A549 treated with AZD9567 at 1 μM for 4 hours (cell line): ENCODE measurements around the gene CORO7. TPM values are rescaled to one million over a fixed set of nuclear protein-coding genes. Genes with fewer than 3 reads are reported as not detected.

Experiments used
- total RNA-seq: library from RNA; stranded (reverse); fragments of 200-300 nt; extraction: Qiagen RNA extraction; gene quantifications from 5 replicates; pipeline ENCODE4 v1.2.3, GENCODE V29; 2022; ENCODE audit not compliant: insufficient read depth

The CORO7 gene
- total RNA-seq: 7.3 to 23.0 TPM (median 18.8 TPM) in 5 replicates

DNA sequence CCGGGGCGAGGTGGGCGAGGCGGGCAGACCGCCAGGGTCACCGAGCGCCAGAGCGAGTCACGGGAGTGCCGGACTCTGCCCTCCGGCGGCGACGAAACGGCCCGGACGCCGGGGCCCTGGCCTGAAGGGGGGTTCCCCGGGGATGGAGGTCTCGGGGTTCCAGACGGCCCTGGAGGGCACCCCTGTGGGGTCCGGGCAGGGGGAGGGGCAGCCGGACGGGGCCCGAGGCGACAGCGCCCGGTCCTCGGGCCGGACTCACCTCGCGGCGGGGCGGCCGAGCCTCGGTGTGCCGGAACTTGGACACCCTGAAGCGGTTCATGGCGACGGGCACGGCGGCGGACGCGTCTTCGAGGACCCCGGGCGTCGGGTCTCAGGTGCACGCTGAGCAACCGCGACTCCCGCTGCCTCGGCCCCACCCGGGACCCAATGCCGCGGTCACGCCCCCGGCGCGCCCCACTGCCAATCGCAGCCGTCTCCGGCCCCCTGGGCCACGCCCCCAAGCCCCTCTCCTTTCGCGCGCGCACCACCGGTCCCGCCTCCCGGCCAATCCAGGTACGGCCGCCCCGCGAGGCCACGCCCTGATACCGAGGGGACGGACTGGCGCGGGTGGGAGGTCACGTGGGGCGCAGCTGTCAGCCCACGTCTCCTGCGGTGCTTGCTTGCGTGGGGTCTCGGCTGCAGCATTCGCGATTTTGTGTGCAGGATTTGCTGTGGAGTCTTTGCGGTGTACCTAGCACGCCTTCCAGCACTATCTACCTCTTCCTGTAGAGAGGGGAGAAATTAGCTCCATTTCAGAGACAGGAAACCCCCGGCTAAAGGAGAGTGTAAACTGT, at the start of gene CORO7:
TSS of gene CORO7 (minus strand) at position 397 of the 833 bp plus-strand sequence. CDS start at position 319, 78 bp downstream.

GRCh38 chr16:4425378-4426020, 9.1 kb upstream of the CORO7 start, which contains the start of gene DNAJA3:
DNAJA3 (plus strand) TSS chr16:4425868; CDS start chr16:4425882, 14 bp downstream.

GRCh38 chr16:4371357-4372000, 44.9 kb downstream of the CORO7 start, which contains the start of gene VASN:
VASN (plus strand) TSS chr16:4371848; CDS start chr16:4380878, 9,030 bp downstream.

DNA sequence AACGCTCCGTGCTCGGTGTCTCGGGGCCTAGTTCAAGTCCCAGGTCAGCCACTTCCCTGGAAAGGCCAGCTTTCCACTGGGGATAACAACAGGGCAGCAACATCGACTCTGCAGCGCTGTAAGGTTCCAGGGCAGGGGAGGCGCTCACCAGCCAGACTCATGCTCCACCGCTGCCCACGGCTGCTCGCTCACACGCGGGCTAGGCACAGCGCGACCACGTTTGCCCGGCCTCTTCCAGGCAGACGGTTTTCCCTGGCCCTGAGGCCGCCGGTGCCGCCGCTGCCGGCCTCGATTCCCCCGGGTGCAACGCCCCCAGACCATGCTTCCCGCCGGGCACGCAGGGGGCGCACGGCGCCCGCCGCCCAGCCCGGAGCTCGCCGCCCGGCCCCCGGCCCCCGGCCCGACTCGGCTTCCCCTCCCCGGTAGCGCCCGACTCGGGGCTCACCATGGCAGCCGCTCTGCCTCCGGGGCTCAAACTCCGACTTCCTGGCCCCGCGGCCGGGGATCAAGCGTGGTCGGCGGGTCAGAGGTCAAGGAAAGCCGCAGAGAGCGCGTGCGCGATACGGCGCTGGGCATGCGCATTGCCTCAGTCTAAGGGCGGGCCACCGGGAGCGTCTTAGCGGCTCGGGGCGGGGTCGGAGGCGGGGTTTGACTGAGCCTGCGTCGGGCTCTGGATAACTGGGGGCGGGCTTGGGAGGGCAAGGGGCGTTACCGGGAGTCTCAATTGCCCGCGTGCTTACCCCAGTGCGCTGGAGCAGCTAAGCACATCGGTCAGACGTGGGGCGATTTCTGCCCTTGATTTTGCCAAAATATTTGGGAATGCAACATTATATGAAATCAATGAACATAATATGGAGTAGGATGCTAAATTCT, 65.4 kb downstream of the CORO7 start, which contains the start of gene PAM16:
TSS of gene PAM16 (minus strand) at position 535 of the 873 bp plus-strand sequence. CDS start at position 448, 87 bp downstream.

DNA sequence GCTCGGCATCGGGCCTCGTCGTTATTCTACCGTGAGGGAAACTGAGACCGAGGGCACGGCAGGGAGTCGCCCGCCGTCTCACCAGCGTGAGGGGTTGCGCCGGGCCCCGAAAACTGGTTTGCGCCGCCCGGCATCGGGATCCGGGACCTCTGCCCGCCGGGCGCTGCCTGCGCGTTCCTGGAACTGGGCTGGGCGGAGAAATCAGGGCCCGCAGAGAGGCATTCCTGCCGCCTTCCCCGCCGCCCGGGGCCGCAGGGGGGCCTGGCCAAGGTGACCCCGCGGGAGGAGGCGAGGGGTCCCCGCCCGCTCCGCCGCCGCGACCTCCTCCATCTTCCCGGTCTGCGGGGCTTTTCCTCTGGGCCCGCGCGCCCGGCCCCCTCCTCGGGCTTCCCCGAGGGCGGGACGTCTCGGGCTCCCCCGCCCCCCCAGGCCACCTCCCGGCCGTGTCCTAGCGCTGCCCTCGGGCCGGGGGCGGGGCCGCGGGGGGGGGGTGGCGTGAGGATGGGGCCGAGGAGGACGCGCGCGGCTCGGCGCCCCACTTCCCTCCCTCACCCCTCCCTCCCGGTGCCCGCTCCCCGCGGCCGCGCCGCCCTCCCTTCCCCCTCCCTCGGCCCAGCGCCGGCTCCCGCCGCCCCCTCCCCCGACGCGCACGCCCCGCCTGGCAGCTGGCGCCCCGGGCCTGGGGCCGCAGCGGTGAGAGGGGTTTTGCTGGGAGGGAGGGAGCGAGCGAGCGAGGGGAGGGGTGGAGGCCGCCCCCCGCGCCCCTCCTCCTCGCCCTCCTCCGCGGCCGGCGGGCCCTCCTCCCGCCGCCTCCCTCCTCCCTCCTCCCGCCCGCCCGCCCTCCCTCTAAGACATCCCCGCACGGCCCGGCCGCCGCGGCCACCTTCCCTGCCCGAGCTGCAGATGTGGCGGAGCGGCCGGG, 100.9 kb downstream of the CORO7 start, which contains the start of gene GLIS2:
TSS of gene GLIS2 (plus strand) at position 882 of the 922 bp plus-strand sequence. CDS start 16,214 bp downstream, outside the sequence.

Other genes starting within 250 kb of the CORO7 start
- gene SRL, start 174.5 kb downstream of the CORO7 start, total RNA-seq: 0.02 to 0.05 TPM (median 0.03 TPM) in 4 of 5 replicates, not detected in the other
- gene TFAP4, start 143.6 kb downstream of the CORO7 start, total RNA-seq: 8.4 to 19.9 TPM (median 16.0 TPM) in 5 replicates
- 20.1 to 28.6 TPM (median 27.1 TPM) in 5 replicates for gene GLIS2, start 100.5 kb downstream of the CORO7 start, total RNA-seq
- gene PAM16, start 65.3 kb downstream of the CORO7 start, total RNA-seq: 52.8 to 79.5 TPM (median 78.6 TPM) in 5 replicates
- 1.9 to 5.8 TPM (median 5.2 TPM) in 5 replicates for gene VASN, start 44.7 kb downstream of the CORO7 start, total RNA-seq
- 66.5 to 73.6 TPM (median 71.6 TPM) in 5 replicates for gene DNAJA3, start 9.3 kb upstream of the CORO7 start, total RNA-seq
- gene NMRAL1, start 58.0 kb upstream of the CORO7 start, total RNA-seq: 25.0 to 46.7 TPM (median 44.9 TPM) in 5 replicates
- 64.5 to 136 TPM (median 66.8 TPM) in 5 replicates for gene HMOX2, start 59.8 kb upstream of the CORO7 start, total RNA-seq
- 12.3 to 15.7 TPM (median 13.9 TPM) in 5 replicates for gene CDIP1, start 122.2 kb upstream of the CORO7 start, total RNA-seq
- 0.02 to 0.06 TPM (median 0.05 TPM) in 3 of 5 replicates, not detected in the others for gene C16orf96, start 139.7 kb upstream of the CORO7 start, total RNA-seq
- 35.1 to 62.2 TPM (median 56.6 TPM) in 5 replicates for gene UBALD1, start 198.3 kb upstream of the CORO7 start, total RNA-seq
- gene MGRN1, start 208.2 kb upstream of the CORO7 start, total RNA-seq: 40.8 to 50.4 TPM (median 44.0 TPM) in 5 replicates